Skeletal muscle satellite cell (primary cell): ENCODE data around the gene CACNB2.
"Not testable (repeated sequence)": the region's sequence is repeated elsewhere in the genome, so short reads cannot be mapped to it uniquely, and the experiment has no call there.

Experiments used
- H3K27me3 ChIP-seq: 2 replicates; pipeline ENCODE4 v1.7.0; 2013; ENCODE audit warnings: low read length; ENCODE audit not compliant: control insufficient read depth, insufficient read depth
- H3K36me3 ChIP-seq: 2 replicates; pipeline ENCODE4 v1.7.0; 2013; ENCODE audit warnings: mild to moderate bottlenecking, control low read depth, low read length; ENCODE audit not compliant: insufficient read depth
- H3K4me1 ChIP-seq: 2 replicates; pipeline ENCODE4 v1.7.0; 2013; ENCODE audit warnings: low read length; ENCODE audit not compliant: control insufficient read depth, insufficient read depth
- H3K4me2 ChIP-seq: 2 replicates; pipeline ENCODE4 v1.7.0; 2013; ENCODE audit warnings: mild to moderate bottlenecking, low read length
- H3K4me3 ChIP-seq: 2 replicates; pipeline ENCODE4 v1.7.0; 2013; ENCODE audit warnings: low read length
- H3K9ac ChIP-seq: 2 replicates; pipeline ENCODE4 v1.7.0; 2013; ENCODE audit warnings: mild to moderate bottlenecking, low read depth, low read length, moderate library complexity
- H3K9me3 ChIP-seq: replicated peaks from 2 replicates; pipeline ENCODE4 v1.7.0; 2013; ENCODE audit warnings: mild to moderate bottlenecking, control low read depth, low read length

Gene CACNB2

DNA sequence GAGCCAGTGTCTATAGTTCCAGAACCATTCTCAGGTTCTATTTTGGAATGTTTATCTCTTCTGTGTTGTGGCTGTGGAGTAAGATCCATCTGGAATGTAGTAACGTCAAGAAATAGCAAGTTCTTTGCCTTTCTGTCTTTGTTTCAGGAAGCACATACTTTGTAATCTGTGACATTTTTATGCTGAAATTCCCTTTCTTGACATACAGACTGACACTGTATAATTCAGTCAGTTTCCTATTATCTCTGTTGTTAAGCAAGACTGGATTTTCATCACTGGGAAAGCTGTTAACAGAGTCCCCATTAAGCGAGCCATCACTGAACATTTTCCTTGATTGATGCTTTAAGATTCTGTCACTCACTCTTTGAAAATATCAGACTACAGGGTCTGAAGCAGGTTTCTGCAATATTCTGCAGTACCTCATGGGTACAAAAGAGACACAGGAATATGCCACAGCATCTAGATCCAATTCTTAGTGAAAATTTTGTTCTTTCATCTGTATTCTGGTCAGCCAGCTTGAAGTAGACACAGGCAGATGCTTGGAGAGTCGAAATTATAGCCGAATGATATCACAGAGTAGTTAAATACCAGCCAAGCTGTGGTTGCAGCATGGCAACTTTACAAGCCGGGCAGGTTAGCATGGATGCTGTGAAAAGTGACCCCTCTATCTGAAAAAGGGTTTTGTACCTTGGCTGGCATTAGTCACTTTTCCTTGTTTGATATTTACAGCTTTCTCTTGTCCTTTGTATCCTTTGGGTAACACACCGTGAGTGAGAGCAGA is 62.6 kb downstream of the CACNB2 start:
- H3K4me2 ChIP-seq, result no peak overlapping the region
- no peaks in the 10 kb centered on the region for H3K27me3 ChIP-seq
- H3K9ac ChIP-seq, result no peak overlapping the region
- H3K4me3 ChIP-seq, result no peak overlapping the region
- H3K9me3 ChIP-seq, result no peaks in the 10 kb centered on the region
- no peaks in the 10 kb centered on the region for H3K36me3 ChIP-seq
- H3K4me1 ChIP-seq, result no peaks in the 10 kb centered on the region

DNA sequence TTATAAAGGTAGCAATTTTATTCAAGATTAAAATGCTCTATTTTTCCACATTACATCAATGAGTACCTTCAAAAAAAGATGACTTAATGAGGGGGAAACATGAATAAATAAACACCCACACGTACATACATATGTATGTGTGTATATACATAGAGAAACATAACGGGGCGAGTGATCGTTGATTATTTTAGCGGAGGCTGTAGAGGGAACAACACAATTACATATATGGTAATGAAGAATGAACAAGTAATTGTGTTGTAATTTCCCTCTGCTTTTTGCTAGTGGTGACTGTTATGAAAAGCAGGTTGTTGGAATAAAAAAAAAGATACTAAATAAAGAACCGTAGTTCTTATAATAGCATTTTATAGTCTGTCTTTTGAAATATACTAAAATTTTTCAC is 63.2 kb downstream of the CACNB2 start:
- Histone ChIP-seq H3K4me1 (no peaks in the 10 kb centered on the region), H3K9ac (no peak overlapping the region), H3K4me2 (no peak overlapping the region), H3K4me3 (no peak overlapping the region), H3K9me3 (no peaks in the 10 kb centered on the region), H3K27me3 (no peaks in the 10 kb centered on the region), H3K36me3 (no peaks in the 10 kb centered on the region)

DNA sequence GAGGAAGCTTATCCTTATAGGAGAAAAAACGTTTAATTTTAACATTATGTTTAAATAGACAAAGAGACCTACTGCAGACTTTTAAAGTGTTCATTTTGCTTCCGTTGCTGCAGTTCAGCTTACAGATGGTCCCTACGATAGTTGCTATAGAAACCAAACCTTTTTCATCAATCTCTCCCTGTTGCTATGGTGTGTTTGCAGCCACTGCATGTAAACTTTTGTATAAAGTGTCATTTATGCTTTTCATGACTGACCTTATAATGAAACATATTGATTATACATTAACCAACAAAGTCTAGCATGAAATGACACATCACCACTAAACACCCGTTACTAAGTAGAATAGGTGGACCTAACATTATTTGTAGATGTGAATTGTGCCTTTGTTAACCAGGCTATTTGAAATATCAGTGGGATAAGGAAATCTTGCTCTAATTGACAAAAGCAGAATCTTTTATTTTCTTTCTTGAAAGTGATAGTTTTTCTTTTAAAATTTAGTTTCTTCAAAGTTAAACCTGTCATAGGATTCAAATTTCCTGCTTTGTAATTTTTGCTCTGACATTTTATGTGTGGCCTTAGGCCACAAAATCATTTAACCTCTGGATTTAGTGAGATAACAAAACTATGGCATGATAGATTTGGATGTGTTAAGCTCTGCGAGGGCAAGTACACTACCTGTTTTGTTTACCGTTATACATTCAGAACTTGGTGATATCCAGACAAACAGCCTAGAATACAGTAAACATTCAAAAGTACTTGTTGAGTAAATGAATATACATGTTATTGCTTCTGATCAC is 64.0 kb downstream of the CACNB2 start:
- Histone ChIP-seq H3K9me3 (no peaks in the 10 kb centered on the region), H3K27me3 (peaks cover 5% of the 10 kb centered on the region), H3K9ac (no peak overlapping the region), H3K4me1 (no peaks in the 10 kb centered on the region), H3K36me3 (no peaks in the 10 kb centered on the region), H3K4me3 (no peak overlapping the region), H3K4me2 (no peak overlapping the region)

DNA sequence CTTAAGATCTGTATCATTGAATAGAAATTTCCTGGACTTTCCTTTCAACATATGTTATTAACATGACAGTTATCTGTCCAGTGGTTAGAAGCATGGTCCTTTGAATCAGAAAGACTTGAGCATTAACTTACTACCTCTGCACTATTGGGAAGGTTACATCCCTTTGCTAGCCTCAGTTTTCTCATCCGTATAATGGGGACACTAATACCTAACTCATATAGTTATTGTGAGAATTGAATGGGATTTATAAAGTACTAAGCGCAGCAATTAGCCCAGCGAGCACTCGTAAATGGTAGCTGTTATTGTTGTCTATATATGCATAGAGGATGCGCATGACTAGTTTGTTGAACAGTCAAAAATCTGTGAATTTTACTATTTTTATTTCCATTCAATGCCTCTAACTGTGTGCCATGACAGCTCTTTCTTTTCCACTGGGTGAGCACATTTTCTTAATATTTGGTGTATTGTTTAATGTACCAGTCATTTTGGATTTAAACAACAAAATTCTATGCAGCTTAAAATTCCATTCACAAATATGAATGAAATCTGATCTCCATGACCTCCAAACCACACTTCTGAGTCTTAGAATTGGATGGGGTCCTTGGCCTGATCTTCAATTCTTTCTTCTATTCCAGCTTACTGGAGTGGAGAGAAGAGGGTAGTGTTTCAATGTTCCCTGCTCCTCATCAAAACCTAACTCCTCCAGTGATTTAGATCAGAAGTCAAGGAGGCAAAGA is 65.0 kb downstream of the CACNB2 start:
- Histone ChIP-seq H3K4me1 (no peaks in the 10 kb centered on the region), H3K4me2 (no peak overlapping the region), H3K9me3 (no peaks in the 10 kb centered on the region), H3K4me3 (no peak overlapping the region), H3K27me3 (peaks cover 5% of the 10 kb centered on the region), H3K9ac (no peak overlapping the region), H3K36me3 (no peaks in the 10 kb centered on the region)

DNA sequence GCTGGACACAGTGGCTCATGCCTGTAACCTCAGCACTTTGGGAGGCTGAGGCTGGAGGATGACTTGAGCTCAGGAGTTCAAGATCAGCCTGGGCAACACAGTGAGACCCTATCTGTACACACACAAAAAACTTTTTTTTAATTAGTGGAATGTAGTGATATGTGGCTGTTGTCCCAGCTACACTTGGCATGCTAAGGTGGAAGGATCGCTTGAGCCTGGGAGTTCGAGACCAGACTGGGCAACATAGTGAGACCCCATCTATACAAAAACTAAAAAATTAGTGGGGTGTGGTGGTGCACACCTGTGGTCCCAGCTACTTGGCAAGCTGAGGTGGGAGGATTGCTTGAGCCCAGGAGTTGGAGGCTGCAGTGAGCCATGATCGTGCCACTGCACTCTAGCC is 68.0 kb downstream of the CACNB2 start:
- H3K36me3 ChIP-seq, H3K4me1 ChIP-seq, H3K9ac ChIP-seq, H3K4me2 ChIP-seq, H3K27me3 ChIP-seq, H3K4me3 ChIP-seq, H3K9me3 ChIP-seq: not testable (repeated sequence)

DNA sequence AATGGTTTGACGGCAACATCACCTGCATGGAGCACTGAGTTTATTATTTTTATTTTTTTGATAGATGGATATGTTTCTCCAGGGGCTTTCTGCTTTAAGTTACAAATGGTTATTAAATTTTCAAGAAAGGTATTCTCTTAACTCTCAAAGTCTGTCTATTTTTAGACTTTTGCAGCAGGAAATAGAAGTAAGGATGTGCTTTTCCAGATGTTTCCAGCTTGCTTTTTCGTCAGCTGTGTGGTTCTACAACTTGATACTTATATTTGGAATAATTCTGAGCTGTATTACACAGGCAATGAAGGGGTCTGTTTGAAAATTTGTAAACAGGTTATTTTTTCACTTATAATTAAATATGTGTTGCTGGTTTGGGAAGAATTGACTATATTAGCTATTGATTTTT is 69.0 kb downstream of the CACNB2 start:
- H3K27me3 ChIP-seq, result peaks cover 5% of the 10 kb centered on the region
- no peak overlapping the region for H3K4me2 ChIP-seq
- H3K9ac ChIP-seq, result no peak overlapping the region
- H3K9me3 ChIP-seq, result no peaks in the 10 kb centered on the region
- no peaks in the 10 kb centered on the region for H3K4me1 ChIP-seq
- no peak overlapping the region for H3K4me3 ChIP-seq
- H3K36me3 ChIP-seq, result no peaks in the 10 kb centered on the region

DNA sequence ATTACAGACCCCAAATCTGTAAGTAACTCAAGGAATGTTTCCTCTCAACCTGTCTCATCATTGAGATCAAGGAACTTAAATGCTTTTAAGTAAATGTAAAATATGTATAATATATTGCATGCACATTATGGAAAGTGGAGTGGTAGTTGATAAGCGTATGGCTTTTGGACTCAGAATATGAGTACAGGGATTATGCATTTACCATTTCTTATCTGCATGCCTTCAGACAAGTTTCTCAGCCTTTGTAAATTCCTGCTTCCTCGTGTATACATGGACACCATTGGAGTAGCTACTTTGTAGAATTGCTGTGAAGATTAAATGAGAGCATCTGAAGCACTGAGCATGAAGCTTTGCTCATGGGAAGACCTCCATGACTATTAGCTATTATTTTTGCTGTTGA is 70.5 kb downstream of the CACNB2 start:
- Histone ChIP-seq H3K36me3 (no peaks in the 10 kb centered on the region), H3K4me1 (no peaks in the 10 kb centered on the region), H3K27me3 (peaks cover 5% of the 10 kb centered on the region), H3K4me3 (no peak overlapping the region), H3K4me2 (no peak overlapping the region), H3K9me3 (no peaks in the 10 kb centered on the region), H3K9ac (no peak overlapping the region)

DNA sequence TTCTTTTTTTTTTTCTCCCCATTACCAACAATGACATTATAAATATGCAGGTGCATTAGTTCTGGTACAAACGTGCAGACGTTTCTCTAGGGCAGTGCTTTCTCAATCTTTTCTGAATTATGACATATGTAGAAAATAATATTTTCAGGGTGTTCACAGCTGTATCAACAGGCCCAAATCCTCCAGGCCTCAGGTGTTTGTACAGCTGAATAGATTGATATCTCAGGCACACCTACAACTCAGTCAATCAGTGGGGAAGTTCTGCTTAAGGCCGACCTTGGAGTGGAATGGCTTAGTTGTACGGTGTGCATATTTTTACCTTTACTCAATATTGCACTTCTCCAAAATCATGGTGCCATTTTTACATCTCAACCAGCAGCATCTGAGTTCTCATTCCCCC is 71.6 kb downstream of the CACNB2 start:
- Histone ChIP-seq H3K4me2 (no peak overlapping the region), H3K27me3 (peaks cover 5% of the 10 kb centered on the region), H3K9ac (no peak overlapping the region), H3K4me1 (no peaks in the 10 kb centered on the region), H3K36me3 (no peaks in the 10 kb centered on the region), H3K4me3 (no peak overlapping the region), H3K9me3 (no peaks in the 10 kb centered on the region)

DNA sequence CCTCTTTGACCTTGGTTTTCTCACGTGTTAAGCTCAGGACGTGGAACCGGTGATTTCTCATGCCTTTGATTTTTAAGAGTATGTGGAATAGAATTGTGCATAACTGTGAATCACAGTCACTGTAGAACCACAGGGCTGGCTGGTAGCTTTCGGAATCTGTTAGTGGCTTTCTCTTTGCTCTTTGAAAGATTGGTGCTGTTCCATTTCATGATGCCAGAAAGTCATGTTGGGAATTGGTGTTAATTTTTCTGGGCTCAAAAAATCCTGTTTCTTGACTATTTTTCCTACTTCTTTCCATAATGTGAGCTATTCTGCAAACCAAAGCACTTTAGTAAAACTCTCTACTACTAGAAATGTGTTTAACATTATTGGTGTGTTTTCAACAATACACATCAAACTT is 73.0 kb downstream of the CACNB2 start:
- Histone ChIP-seq H3K9ac (no peak overlapping the region), H3K36me3 (no peaks in the 10 kb centered on the region), H3K4me2 (no peak overlapping the region), H3K9me3 (no peaks in the 10 kb centered on the region), H3K4me1 (no peaks in the 10 kb centered on the region), H3K27me3 (peaks cover 5% of the 10 kb centered on the region), H3K4me3 (no peak overlapping the region)

DNA sequence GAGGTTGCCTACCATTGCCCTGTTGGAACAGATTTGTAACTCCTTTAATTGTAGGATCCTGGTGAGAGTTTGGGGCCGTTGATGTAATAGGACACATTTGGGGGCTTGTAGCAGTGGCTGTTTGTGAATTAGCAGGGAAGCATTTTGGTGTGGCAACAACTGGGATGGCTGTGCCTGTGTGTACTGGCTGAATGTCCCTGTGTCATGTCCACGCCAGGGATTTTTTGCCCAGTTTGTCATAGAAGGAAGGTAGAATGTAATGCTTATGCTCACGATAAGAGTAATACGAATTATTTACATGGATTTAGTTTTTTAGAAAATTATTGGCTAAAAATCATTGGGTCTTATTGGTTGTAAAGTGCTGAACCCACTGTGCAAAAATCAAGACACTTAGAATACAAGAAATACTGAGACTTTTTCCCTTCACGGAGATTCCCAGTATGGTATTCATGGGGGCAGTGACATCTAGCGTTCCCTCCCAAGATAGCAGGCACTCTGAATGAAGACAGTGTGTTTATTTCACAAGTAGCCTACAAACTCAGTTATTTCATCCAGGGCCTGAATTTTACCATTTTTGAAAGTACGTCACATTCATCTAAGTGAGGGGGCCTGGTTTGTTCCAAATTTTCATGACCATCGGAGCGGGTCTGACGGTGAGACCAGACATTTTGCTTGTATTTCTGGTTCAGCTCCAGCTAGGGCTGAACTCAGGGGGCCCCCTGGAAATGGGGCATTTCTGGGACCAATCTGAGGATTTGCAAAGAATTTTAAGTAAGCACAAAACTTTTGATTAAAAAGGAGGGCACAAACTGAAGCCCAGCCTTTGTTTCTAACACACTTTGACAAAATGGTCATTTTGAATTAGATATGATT is 74.7 kb downstream of the CACNB2 start:
- H3K27me3 ChIP-seq, result no peaks in the 10 kb centered on the region
- no peak overlapping the region for H3K4me3 ChIP-seq
- no peaks in the 10 kb centered on the region for H3K4me1 ChIP-seq
- H3K9ac ChIP-seq, result no peak overlapping the region
- no peaks in the 10 kb centered on the region for H3K9me3 ChIP-seq
- no peaks in the 10 kb centered on the region for H3K36me3 ChIP-seq
- H3K4me2 ChIP-seq, result no peak overlapping the region

DNA sequence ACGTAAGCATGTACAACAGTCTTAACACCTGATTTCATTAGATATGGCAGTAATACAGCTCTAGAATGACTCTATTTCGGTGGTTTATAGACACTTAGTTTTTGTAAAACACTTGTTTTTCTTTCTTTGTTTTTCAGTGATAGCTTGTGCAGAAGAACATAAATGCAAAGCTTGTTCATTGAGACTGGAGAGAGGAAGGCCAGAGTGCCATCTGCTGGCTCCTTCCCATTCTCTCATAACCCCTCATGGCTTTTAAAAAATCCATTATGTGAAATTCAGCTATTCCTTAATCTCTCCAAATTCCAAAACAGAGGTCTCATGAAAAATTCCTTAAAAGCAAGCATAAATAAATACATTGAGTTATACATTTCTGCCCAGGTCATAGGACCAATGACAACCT is 76.3 kb downstream of the CACNB2 start:
- no peaks in the 10 kb centered on the region for H3K4me1 ChIP-seq
- H3K4me2 ChIP-seq, result no peak overlapping the region
- no peak overlapping the region for H3K4me3 ChIP-seq
- H3K36me3 ChIP-seq, result no peaks in the 10 kb centered on the region
- H3K9ac ChIP-seq, result no peak overlapping the region
- H3K27me3 ChIP-seq, result no peaks in the 10 kb centered on the region
- H3K9me3 ChIP-seq, result no peaks in the 10 kb centered on the region
